ENCODE measurements around the gene PCK1.

The PCK1 gene

DNA sequence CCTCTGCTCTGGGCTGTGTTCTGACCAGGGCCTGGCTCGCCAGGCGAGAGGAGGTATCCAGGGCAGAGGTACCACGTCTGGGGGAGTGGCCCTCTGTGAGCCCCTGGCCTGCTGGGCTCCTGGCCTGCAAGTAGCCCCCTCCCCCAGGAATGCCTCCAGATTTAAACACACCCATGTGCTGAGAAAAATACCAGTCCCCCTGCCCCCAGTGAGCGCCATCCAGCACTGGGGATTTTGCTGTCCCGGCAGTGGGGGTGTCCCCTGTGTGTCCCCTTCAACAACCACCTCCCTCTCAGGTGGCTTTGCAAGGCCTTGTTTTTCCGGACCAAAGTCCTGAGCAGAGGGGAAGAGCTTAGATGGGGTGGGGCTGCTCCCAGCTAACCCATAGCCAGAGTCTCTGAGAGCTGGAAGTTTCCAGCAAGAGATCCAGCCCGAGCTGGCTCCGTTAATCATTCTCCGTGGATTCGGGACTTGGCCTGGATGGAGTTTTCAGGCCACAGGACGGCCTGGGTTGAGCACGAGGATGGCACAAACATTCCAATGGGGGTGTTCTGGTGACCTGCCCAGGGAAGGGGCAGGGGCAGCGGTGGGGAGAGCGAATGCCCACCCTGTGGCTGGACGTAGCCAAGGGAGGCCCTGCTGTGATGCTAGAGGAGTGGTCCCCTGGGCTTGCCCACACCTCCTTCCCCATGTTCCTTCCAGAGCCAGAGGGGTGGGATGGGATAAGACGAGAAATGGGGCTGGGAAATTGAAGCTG is 29.0 kb downstream of the PCK1 start:
- no peak for DNase-seq

GRCh38 chr20:57590485-57591288 is 29.8 kb downstream of the PCK1 start:
- no peak for DNase-seq

- DNase-seq = no peak
These were observed 30.6 kb downstream of the PCK1 start for GRCh38 chr20:57591289-57592229.

DNA sequence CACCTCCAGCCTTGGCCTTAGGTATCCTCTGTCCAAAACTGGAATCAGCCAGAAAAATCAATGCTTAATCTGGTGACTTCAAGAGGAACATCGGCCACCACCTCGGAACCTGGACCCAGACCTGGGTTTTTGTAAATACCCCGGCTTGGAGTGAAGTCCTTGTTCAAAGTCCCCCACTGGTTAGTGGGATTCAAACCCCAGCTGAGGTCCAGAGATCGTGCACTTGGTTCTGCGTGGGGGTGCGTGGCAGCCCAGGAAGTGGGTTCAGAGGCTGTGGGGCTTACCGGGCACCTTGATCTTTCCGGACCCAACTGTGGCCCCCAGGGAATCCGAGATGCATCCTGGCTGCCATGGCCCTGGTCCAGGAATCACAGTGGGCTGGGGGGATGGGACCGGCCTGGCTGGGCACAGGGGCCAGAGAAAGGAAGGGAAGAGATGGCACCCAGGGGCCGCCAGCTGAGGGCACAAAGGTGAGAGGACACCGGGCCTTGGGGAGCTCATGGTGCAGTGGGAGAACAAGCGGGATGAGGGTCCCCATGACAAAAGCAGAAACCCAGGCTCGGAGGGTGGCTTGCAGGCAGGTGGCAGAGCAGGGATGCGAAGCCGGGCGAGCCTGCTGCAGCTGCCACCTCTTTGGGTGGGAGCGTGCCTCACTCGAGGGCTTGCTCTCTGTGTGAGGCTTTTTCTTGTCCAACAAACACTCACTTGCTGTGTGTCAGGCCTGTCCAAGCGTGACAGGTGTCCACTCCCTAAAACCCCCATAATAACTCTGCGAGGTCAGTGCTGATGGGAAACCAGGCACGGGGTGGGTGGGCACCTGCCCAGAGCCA is 31.6 kb downstream of the PCK1 start:
- no peak for DNase-seq

- DNase-seq = no peak
These were observed 32.4 kb downstream of the PCK1 start for GRCh38 chr20:57593134-57593886.

DNA sequence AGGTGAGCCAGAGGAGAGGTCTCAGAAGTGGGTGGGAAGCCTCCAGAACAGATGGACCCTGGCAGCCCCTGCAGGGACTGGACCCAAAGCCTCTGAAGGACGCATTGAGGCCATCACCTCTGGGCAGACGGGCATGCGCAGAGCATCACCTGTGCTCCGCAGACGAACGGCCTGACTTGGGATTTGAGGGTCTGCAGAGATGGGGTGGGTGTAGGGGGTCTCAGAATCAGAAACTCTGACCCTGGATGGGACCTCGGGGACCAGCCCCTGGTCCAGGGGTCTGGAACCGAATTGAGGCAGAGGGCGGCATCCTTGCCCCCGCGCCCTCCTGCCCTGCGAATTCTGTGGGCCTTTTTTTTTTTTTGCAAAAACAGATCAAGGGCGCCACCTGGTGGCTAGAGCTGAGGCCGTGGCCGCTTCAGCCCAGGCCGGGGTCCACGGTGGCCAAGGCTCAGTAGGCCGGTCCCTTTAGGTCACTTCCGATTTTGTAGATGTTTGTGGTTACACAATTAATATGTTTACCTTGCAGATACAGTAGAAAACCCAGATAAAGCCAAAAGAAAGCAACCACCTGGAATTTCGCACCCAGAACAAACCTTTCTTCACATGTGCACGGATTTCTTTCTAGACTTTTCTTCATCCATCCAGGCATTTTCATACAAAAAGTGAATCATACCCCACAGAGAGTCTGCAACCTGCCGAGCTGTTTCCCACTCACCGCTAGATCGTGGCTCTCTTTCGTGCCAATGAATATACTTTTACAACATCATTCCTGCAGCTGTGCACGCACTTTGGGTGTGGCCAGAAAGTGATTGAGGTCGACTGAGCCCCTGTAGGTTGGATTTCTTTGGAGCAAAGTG is 33.4 kb downstream of the PCK1 start:
- no peak for DNase-seq

GRCh38 chr20:57595041-57596030 is 34.4 kb downstream of the PCK1 start:
- no peak for DNase-seq

DNA sequence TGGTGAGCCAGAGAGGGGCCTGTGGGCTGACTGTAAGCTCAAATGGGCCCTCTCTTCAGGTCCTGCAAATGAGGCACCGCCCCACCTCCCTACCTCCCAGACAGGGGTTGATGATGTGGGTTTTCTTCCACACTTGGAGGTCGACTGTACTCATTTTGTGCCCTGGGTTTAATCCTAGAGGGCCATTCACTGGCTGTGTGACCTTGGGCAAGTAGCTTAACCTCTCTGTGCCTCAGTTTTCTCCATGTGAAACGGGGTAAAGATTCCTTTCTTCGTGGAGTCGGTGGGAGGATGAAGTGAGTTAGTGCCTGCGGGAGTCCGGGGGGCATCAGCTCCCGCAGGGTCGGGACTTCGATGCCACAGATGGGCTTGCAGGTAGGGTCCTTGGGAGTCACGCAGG is 35.4 kb downstream of the PCK1 start:
- DNase-seq = no peak

GRCh38 chr20:57596998-57597939 is 36.4 kb downstream of the PCK1 start:
- peak; percentile 77 for DNase-seq

- DNase-seq = peak; percentile 51
These were observed 37.1 kb downstream of the PCK1 start for GRCh38 chr20:57598060-57598459.

DNA sequence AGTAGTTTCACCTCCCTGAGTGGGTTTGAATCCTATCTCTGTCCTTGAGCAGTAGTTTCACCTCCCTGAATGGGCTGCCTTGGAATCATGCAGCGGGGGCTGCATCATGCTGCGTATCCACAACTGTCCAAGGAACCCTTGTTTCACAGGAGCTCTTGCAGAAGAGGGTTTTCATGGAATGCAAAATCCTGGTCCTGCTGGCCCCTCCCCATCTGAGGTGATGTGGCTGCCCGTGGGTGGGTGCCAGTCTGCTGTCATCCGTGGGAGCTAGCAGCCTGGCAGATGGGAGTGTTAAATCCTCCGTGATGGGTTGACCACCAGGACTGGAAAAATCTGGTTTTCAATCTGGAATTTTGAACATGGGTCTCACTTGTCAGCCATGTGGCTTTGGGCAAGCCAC is 37.6 kb downstream of the PCK1 start:
- DNase-seq = no peak

DNA sequence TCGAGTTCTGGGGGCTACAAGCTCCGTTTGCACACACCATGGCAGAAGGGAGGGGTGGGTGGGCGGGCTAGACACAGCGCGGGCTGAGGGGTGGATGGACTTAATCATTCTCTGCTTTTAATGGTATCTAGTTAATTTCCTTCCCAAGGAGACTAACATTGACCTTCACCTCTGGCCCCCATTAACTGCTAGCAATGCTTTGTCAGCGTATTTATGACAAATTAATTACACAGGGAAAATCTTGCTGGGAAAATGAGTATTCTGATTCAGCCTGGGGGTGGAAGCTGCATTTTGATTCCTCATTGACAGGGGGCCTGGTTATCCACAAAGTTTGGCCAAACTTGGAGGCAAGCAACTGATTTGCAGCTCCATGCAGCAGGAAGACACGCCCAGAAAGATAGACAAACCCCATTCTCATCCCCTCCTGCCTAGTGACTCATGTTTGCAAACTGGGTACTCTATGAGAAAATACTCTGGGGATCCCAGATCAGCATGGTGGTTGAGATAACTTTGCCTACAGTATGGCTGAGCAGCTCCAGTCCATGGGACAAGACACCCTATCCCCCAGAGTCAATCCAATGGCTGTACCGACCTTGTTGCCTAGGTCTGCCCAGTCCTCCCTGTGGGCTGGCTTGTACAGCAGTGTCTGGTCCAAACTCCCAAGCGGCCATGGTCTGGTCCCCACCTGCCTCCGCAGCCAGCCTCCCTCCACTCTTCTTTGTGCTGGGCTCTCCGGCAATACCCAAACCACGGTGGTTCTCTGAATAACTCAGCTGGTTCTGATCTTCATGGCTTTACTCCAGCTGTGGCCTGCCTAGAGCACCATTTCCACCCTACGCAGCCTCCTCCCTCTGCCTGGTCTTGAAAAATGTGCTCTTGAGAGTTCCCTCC is 39.7 kb downstream of the PCK1 start:
- DNase-seq = no peak

GRCh38 chr20:57601211-57601570 is 40.3 kb downstream of the PCK1 start:
- peak; percentile 87 for DNase-seq

- DNase-seq = no peak
These were observed 40.8 kb downstream of the PCK1 start for GRCh38 chr20:57601737-57602136.

GRCh38 chr20:57603120-57603519 is 42.2 kb downstream of the PCK1 start:
- DNase-seq = no peak

- DNase-seq = no peak
These were observed 44.1 kb downstream of the PCK1 start for GRCh38 chr20:57605045-57605444.

DNA sequence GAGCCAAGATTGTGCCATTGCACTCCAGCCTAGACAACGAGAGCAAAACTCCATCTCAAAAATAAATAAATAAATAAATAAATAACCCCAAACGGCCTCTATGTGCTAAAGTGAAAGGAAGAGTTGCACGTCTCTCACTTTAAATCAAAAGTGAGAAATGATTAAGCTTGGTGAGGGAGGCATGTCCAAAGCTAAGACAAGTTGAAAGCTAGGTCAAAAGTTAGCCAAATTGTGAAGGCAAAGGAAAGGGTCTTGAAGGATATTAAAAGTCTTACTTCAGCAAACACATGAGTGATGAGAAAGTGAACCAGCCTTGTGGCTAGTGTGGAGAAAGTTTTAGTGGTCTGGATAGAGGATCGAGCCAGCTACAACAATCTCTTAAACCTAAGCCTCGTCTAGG is 45.0 kb downstream of the PCK1 start:
- DNase-seq = no peak

Measured in islet precursor cell (in vitro differentiated cells).